Limb (tissue), 2 donors: Measurements from ENCODE around the gene ZNF593OS.
A peak's percentile ranks its signal among the peaks of the same experiment; 100 is the strongest.

Experiments
- DNase-seq, 2 donors: peaks; one replicate each; pipeline ENCODE4 v3.0.0-alpha.2; 2016; ENCODE audit errors: extremely low spot score in 2 of 2

The ZNF593OS gene

DNA sequence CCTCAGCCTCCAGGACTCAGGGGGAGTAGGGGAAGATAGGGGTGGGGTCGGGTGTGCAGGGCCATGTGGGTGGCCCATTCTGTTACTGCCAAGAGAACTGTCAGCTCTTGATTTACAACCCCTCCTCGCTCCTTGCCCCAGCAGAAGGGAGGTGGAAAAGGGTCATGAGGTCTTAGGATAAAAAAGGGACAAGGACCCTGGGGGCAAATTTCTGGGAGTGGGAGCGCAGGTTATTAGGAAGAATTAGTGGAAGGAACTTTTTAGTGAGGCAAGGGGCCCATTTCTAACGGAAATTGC is 11.9 kb downstream of the ZNF593OS start:
- no peak for DNase-seq

- DNase-seq, result peak in 1 of 2 donors; percentile 36
These were observed 12.5 kb downstream of the ZNF593OS start, which contains the start of gene FAM110D for GRCh38 chr1:26158908-26159742. Gene FAM110D, plus strand, starts transcription at chr1:26159079. Its CDS starts 2,213 bp downstream, at chr1:26161292.

DNA sequence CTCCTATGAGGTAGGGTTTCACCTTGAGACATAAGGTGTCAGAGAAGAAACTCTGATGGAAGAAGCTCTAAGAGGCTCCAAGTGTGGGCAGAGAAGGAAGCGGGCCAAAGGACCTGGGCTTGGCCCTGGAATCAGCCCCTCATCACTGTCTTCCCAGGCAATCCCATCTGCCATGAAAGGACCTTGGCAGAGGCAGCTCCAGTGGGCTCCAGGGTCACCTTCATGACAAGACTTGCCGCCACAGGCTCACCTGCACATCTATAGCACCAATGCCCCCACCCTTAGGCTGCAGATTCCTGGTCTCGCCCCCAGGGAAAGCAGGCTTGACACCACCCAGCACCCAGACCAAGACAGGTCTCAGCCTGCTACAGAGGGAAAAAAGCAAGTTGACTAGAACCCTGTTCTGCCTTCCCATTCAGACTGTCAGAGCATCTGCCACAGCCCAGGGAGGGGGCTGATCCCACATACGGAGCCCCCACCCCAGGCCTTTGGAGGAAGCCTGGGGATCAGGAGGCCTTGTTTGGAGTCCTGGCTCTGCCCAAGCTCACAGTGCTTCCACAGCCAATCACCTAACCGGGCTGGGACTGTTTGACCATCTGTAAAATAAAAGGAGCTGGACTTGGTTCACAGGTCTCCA is 13.2 kb downstream of the ZNF593OS start:
- no peak for DNase-seq

- peak in 1 of 2 donors; percentile 55 for DNase-seq
These were observed 15.2 kb downstream of the ZNF593OS start for GRCh38 chr1:26156285-26157038.

DNA sequence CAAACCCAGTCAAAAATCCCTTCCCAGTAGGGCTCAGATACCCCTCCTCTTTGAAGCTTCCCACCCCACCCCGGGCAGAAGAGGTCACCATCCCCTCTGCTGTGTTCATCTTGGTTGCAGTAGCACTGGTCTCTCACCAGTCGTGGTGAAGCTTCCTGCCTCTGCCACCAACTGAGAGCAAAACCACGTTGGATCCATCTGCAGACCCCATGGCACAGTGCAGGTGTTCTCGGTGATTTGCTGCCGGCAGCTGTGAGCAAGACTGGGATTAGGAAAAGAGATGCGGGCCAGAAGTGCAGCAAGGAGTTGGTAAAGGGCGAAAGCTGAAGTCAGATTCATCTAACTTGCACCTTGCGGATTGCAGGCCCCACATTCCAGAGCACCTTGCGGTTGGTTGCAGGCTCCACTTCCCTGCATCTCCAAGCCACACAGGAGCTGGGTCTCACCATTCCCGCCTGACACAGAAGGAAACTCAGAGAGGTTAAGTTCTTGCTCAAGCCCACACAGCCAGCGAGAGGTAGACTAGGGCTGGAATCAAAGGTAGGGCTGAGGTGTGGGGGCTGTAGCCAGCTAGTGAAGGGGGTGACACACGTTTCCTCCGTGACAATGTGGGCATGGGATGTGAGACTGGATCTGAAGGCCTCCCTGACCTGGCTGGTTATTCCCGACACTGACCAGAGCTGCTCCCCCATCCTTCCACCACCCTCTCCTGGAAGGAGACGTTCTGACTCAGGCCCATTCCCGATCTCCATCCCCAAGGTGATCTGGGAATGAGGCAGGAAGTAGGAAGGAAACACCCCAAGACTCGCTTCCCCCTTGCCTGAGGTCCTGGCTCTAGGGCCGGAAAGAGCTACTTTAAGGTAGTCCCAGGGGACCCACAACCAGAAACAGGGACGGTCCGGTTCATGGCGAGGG is 16.0 kb downstream of the ZNF593OS start:
- DNase-seq, result peak in 1 of 2 donors; percentile 31

- no peak for DNase-seq
These were observed 16.9 kb downstream of the ZNF593OS start for GRCh38 chr1:26154750-26155149.

DNA sequence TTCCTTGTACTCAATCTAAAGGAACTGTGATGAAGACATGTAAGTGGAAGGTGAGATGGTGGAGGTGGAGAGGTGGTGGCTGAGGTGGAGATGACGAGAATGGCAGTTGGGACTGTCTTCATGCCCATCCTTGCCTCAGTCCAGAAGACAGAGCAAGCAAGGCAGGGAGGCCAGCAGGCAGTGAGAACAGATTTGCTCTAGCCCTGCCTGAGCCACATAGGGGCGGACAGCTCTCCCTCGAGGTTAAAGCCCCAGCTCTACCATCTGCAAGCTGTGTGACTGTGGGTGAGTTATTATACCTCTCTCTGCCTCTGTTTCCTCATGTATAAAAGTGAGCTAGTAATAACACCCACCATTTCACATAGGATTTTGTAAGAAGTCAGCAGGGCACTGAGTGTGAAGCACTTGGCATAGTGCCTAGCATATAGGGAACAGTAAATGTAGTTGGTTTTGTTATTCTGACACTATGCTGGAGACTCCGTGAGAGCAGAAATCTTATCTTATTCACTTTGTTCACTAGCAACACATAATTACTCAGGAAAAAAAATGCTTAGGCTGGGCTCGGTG is 17.6 kb downstream of the ZNF593OS start:
- no peak for DNase-seq

DNA sequence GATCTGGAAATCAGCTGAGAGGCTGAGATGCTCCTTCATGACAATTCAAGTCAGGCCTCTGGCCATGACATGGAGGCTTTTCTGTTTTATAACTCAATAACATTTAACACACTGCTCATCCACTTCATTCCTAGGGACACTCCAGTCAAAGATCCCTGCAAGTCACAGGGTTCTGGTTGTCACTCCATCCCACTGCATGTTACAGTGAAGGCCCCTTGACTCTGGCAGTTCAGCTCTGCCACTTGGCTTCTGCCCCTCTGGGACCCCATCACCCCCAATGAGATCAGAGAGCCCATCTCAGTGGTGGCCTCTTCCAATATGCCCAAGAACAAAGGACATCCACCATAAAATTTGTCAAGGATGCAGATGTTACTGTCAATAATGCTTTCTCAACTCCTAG is 22.7 kb downstream of the ZNF593OS start:
- DNase-seq, result peak in 1 of 2 donors; percentile 2

- DNase-seq, result no peak
These were observed 25.7 kb downstream of the ZNF593OS start for GRCh38 chr1:26145960-26146294.

- peak; percentile 67 to 83 for DNase-seq
These were observed 26.3 kb downstream of the ZNF593OS start for GRCh38 chr1:26145041-26145959.

GRCh38 chr1:26142159-26142558 is 29.5 kb downstream of the ZNF593OS start:
- no peak for DNase-seq

- DNase-seq, result no peak
These were observed 32.6 kb downstream of the ZNF593OS start for GRCh38 chr1:26138974-26139558.

DNA sequence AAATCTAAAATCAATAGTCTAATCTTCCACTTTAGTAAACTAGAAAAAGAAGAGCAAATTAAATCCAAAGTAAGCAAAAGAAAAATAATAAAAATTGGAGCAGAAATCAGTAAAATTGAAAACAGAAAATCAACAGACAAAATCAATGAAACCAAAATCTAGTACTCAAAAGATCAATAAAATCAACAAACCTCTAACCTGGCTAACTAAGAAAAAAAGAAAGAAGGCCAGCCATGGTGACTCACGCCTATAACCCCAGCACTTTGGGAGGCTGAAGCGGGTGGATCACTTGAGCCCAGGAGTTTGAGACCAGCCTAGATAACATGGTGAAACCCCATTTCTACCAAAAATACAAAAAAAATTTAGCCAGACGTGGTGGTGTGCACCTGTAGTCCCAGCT is 37.2 kb downstream of the ZNF593OS start:
- DNase-seq, result no peak

GRCh38 chr1:26132834-26133167 is 38.8 kb downstream of the ZNF593OS start:
- DNase-seq, result no peak

GRCh38 chr1:26132128-26132833 is 39.4 kb downstream of the ZNF593OS start:
- no peak for DNase-seq

DNA sequence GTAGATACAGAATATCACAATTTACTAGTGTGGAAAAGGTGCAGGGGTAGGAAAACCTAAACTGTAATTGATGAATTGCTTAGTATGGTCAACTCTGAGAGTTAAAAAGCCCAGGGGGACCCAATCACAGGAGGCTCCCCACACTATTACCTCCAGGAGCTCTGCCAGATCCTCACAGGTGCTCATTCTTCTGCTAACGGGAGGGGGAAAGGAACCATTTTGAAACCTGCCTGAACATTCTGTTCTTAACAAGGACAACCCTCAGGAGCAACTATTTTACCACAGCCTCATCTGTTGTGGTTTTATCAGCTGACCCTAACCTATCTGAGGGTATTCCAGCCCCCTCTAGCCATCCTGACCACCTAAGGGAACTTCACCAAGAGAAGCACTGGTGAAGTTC is 40.9 kb downstream of the ZNF593OS start:
- no peak for DNase-seq

GRCh38 chr1:26129778-26130177 is 41.9 kb downstream of the ZNF593OS start:
- DNase-seq, result no peak

DNA sequence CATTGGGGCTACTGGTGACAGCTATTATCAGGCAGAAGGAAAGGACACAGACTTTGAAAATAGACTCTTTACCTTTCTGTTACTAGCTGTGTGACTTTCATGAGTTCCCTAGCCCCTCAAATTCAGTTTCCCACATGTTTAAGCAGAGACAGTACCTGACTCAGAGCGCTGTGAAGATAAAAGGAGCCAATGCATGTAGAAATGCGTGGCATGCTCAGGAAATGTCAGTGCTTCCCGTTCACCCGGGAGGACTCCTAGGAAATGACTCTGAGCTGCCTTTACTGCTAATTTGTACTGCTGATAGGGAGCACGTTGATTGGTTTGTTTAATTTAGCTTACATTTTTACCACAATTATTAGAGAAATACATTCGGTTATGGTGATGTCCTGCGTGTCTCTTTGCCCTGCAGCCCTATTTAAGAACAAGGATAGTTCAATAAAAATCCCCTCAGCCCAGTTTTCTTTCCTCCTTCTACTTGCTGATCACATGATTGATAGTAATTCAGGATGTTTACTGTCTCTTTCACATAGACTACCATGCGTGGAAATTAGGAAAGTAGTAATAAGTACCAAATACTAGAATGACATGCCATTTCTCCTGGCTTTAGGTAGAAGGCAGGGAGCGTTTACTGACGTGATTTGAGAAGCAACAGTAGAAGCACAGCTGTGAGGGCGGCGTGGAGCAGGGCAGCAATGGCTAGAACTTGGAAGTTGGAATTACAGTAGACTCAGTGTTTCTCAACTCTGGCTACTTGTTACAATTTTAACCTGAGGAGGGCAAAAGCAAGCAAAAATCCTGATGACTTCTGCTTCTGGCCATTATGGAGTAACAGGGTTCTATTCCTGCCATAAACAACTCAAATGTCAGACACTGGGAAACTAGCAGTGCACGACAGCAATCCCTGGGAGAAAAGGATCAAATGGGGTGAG is 44.1 kb downstream of the ZNF593OS start:
- no peak for DNase-seq
